GM21367 (cell line): ENCODE measurements around the gene MKI67.

Experiments
- ATAC-seq: cut with Tn5 transposase; IDR thresholded peaks from one replicate; pipeline ENCODE4 v1.9.1; 2021; ENCODE audit not compliant: unreplicated experiment

The MKI67 gene

GRCh38 chr10:128067691-128068397 lies 58.4 kb downstream of the MKI67 start:
- ATAC-seq = no peak

DNA sequence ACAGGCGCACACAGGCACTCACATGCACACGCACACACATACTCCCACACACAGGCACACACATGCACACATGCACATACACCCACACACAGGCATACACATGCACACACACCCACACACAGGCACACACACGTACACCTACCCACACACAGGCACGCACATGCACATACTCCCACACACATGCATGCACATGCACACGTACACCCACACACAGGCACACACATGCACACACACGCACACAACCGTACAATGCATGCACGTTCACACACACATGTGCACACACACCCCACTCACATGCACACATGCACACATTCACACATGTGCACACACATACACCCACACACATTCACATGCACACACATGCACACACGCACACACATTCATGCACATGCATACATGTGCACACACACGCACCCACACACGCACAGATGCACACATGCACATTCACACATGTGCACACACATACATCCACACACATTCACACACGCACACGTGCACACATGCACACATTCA lies 59.3 kb downstream of the MKI67 start:
- no peak for ATAC-seq

- ATAC-seq = no peak
Measured at GRCh38 chr10:128065881-128066534, 60.2 kb downstream of the MKI67 start.

DNA sequence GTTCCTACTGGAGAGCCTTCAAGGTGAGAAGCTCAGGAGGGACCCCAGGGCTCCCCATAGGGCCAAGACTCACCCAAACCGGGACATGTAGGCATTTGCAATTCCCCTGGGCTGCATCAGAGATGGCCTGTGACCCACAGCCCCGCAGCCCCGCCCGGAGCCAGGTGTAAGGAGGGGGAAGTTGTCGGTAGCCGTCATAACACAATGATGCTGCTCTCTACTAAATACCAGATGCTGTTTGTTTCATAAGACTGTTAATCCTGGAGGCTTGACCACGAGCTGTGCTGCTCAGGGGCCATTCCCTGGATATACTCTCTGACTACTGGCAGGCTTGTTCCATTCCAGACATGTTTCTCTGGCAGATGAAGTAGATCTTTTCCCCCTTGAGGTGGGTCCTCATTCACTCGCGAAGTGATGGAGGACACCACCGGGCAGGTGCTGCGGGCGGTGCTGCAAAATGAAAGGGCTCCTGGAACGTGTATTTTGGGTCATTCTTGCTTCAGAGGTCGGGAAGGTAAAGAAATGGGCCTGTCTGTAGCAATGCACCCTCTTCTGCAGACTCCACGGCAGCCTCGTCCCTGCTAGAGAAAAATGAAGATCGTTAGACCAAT lies 61.1 kb downstream of the MKI67 start:
- ATAC-seq = no peak

DNA sequence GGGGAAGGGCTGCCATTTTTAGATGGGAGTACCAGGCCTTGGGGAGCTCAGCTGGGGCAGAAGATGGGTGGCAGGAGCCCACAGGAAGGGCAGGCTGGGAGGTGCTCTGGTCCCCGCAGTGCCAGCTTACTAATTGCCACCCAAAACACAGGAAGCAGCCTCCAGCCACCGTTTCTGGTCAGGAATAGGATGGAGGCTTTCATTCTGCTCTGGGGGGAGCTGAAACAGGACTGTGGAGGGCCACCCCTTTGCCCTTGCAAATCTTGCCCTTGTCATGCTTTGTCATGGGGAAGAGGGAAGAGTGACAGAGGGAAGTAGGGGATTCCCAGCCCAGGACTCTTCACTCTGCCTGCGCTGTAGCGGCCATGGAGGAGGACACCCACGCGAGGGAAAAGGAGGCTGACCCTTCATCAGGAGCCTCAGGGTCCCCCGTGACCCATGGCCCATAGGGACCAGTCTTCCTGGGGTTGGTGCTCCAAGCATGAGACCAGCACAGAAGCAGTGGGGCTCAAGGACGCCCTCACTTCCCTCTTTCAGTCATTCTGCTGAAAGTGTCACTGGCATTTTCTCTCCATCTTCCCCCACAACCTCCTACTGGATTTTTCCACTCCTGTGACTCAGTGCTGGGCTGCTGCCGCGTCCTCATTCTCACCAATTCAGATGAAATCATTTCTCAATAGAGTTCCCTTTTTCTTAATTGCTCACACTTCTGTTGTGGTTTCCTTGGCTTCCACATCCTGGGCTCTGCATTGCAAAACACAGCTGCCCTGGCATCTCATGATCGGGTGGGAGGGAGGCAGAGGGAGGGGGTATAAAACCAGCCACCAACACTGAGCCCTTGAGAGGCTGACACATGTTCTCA lies 61.9 kb downstream of the MKI67 start:
- peak; percentile 51 for ATAC-seq

- ATAC-seq = peak; percentile 29
Measured at GRCh38 chr10:128063736-128064107, 62.5 kb downstream of the MKI67 start.

DNA sequence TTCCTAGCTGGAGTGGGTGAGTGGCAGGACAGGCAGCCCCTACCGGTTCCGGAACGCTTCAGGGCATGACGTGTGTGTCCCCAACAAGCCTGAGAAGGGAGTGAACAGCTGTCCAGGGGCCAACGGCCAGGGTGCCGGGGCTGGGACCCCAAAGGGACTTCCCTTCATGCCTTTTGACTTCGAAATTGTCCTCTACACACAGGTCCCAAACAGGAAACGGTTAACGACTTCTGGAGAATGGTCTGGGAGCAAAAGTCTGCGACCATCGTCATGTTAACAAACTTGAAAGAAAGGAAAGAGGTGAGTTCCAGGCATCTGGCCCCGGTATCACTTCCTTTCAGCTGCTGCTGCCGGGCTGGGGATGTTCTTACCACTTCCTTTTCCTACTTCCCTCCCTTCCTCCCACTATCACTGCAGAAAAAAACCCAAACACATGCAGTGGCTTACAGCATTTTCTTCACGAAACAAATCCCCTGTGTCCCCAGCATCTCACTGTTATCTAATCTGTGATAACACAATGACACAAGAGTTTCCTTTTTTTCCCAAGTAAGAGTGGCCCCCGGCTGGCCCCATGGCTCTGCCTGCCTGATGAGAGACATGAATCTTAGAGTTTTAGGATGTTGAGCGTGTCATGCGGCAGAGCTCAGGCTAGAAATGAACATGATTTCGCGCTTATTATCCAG lies 63.2 kb downstream of the MKI67 start:
- ATAC-seq = peak; percentile 29

DNA sequence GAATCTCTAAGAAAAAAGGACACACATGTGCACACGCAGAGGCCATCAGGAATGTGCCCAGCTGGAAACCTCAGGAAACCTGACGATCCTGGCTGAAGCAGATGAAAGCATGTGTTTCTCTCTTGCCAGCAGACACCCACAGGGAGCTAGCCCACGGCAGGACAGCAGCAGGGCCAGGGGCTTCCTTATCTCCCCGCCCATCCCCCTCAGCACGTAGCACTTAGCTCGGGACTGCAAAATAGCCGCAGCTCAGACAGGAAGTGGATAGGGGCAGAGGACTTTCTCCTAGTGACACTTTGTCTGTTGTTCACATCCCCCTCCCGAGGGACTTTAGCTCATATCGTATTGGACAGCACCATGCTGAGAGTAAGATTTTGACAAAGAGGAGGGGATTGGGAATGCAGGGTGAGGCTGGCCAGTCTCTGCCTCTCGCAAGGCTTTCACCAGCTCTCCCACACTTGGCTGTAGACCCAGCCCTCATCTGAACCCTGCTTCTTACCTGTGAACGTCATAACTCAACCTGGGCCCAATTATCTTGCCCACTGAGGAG lies 63.8 kb downstream of the MKI67 start:
- no peak for ATAC-seq

GRCh38 chr10:128061306-128062300 lies 64.6 kb downstream of the MKI67 start:
- no peak for ATAC-seq

DNA sequence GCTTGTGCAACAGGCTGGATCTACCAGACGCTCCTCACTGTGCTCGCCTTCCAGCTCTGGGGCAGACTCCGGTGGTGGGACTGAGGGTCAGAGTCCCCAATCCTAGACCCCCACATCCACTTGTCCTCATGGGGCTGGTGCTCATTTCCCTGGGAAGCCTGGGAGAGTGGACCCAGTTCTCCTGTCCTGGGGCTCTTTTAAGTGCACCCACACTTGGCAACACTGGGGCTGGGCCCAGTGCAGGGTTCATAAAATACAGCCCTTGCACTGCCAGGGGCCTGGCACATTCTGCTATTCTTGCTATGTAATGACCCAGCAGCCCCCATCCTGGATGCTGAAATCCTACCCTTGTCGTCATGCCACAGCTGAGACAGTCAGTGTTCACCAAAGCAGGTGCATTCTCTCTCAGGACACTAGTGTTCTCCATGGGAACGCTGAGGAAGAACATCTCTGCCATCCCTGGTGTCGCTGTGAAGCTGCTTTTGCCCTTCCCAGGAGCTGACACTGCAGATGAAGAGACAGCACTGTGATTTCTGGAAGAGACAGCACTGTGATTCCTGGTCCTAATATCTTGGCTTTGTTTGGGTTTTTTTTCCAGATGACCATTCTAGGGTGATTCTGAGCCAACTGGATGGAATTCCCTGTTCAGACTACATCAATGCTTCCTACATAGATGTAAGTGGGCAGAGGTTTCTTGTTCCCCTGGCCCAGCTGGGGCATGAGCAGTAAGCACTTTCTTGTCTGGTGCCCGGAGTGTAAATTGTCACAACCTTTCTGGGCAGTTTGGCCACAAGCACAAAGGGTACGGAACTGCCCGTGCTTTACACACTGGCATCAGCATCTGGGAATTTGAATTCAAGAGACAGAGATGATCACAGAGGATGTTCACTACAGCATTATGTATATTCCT lies 65.6 kb downstream of the MKI67 start:
- ATAC-seq = no peak

GRCh38 chr10:128059982-128060293 lies 66.3 kb downstream of the MKI67 start:
- no peak for ATAC-seq

- no peak for ATAC-seq
Measured at GRCh38 chr10:128059266-128059981, 66.8 kb downstream of the MKI67 start.

- no peak for ATAC-seq
Measured at GRCh38 chr10:128058750-128059134, 67.5 kb downstream of the MKI67 start.

GRCh38 chr10:128058106-128058749 lies 68.0 kb downstream of the MKI67 start:
- ATAC-seq = no peak

- no peak for ATAC-seq
Measured at GRCh38 chr10:128056303-128057050, 69.7 kb downstream of the MKI67 start.

- ATAC-seq = no peak
Measured at GRCh38 chr10:128055061-128055868, 71.0 kb downstream of the MKI67 start.
